CD8-positive, alpha-beta memory T cell (primary cell): Measurements from ENCODE around the gene ELAVL1. TPM values are rescaled to one million over a fixed set of nuclear protein-coding genes. Genes with fewer than 3 reads are reported as not detected.

Source experiments
- CTCF ChIA-PET: fragments of 350-600 bp; sonication (Branson Sonifier 250); formaldehyde crosslinking; loops from one replicate; lab custom pipeline; 2021; ENCODE audit warnings: antibody characterized with exemption; lab: Charles Lee
- POLR2A ChIA-PET: fragments of 350-600 bp; sonication (Branson Sonifier 250); formaldehyde crosslinking; loops from one replicate; lab custom pipeline; 2021; ENCODE audit warnings: antibody characterized with exemption; lab: Charles Lee
- DNase-seq, 5 donors: peaks; one replicate each; pipeline versions ENCODE4 v3.0.0 to v3.0.0-alpha.2; 2020 to 2022; ENCODE audit warnings: mixed read lengths in 1 of 5
- H3K27ac ChIP-seq: one replicate; pipeline ENCODE4 v1.7.0; 2013; ENCODE audit warnings: low read depth, mild to moderate bottlenecking, low read length, moderate library complexity
- H3K27me3 ChIP-seq: 2 replicates; pipeline ENCODE4 v1.7.0; 2013; ENCODE audit warnings: low read length, mild to moderate bottlenecking; ENCODE audit not compliant: insufficient read depth, poor library complexity, severe bottlenecking
- H3K36me3 ChIP-seq: 2 replicates; pipeline ENCODE4 v1.7.0; 2013; ENCODE audit warnings: mild to moderate bottlenecking, low read length, moderate library complexity; ENCODE audit not compliant: insufficient read depth
- H3K4me1 ChIP-seq: 2 replicates; pipeline ENCODE4 v1.7.0; 2013; ENCODE audit warnings: mild to moderate bottlenecking, low read length, moderate library complexity; ENCODE audit not compliant: insufficient read depth
- H3K4me3 ChIP-seq: 2 replicates; pipeline ENCODE4 v1.7.0; 2013; ENCODE audit warnings: mild to moderate bottlenecking, low read length
- H3K9me3 ChIP-seq: 2 replicates; pipeline ENCODE4 v1.7.0; 2013; ENCODE audit warnings: mild to moderate bottlenecking, low read length
- H3K27ac Mint-ChIP-seq, 8 donors: one replicate each; pipeline ENCODE4 v1.8.0; 2020 to 2021; ENCODE audit warnings: mixed read lengths in 8 of 8, mild to moderate bottlenecking in 6 of 8, inconsistent platforms in 3 of 8, moderate library complexity in 3 of 8
- H3K27me3 Mint-ChIP-seq, 2 donors: one replicate each; pipeline ENCODE4 v1.8.0; 2020 to 2021; ENCODE audit warnings: mixed read lengths in 2 of 2, mild to moderate bottlenecking in 1 of 2, moderate library complexity in 1 of 2
- H3K36me3 Mint-ChIP-seq, 3 donors: one replicate each; pipeline ENCODE4 v1.8.0; 2020 to 2021; ENCODE audit warnings: mixed read lengths in 3 of 3, inconsistent platforms in 1 of 3, mild to moderate bottlenecking in 1 of 3
- H3K4me1 Mint-ChIP-seq, 3 donors: one replicate each; pipeline ENCODE4 v1.8.0; 2020 to 2021; ENCODE audit warnings: mixed read lengths in 3 of 3, inconsistent platforms in 1 of 3, mild to moderate bottlenecking in 1 of 3
- H3K4me3 Mint-ChIP-seq, 7 donors: one replicate each; pipeline ENCODE4 v1.8.0; 2020 to 2021; ENCODE audit warnings: mixed read lengths in 7 of 7, mild to moderate bottlenecking in 6 of 7, moderate library complexity in 4 of 7, inconsistent platforms in 2 of 7
- H3K9me3 Mint-ChIP-seq, 5 donors: one replicate each; pipeline ENCODE4 v1.8.0; 2020 to 2022; ENCODE audit warnings: mixed read lengths in 5 of 5, mild to moderate bottlenecking in 3 of 5, moderate library complexity in 2 of 5, inconsistent platforms in 1 of 5
- polyA plus RNA-seq: library from polyadenylated mRNA; unstranded; fragments of 300-500 nt; fragmentation: Illumina TruSeq; gene quantifications from one replicate; pipeline ENCODE4 v1.2.3, GENCODE V29; 2021
- total RNA-seq, 2 experiments: library from RNA; stranded (reverse); gene quantifications; one replicate each; pipeline ENCODE4 v1.2.3, GENCODE V29; 2021

Gene ELAVL1
- total and polyA plus RNA-seq, 3 experiments from 2014 or later, result 63.3 to 164 (median 156) TPM

DNA sequence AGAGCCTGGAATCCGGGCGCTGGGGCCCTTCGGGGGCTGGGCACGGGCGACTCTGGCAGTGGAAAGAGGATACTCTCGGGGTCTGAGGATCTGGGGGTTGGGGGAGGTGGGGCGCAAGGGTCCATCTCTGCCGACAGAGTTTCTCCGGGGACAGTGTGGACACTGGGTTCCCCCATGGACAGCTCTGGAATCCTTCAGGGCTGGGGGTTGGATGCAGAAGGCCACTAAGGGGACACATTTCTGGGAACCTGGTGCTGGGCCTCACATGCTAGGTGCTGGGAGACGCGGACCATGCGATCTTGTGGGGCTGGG is 88.5 kb downstream of the ELAVL1 start:
- peak overlapping the region; percentile 77 to 91 (median 81) for H3K4me3 Mint-ChIP-seq
- H3K27me3 Mint-ChIP-seq, result peaks cover 29% of the 10 kb centered on the region in 2 donors
- H3K27ac ChIP-seq, result no peak overlapping the region
- H3K27me3 ChIP-seq, result peaks cover 18% of the 10 kb centered on the region
- no peaks in the 10 kb centered on the region for H3K36me3 ChIP-seq
- H3K9me3 Mint-ChIP-seq, result no peaks in the 10 kb centered on the region
- peaks cover 3 to 14% (median 5%) of the 10 kb centered on the region in 3 donors for H3K36me3 Mint-ChIP-seq
- POLR2A ChIA-PET, result interaction anchor here (1.5 to 3.0 kb wide), 2 partner anchors 13 to 89 kb away, joined by 5 to 11 read pairs; partner anchors contain the start of genes ELAVL1 and MAP2K7
- H3K4me1 Mint-ChIP-seq, result peaks cover 26 to 49% (median 27%) of the 10 kb centered on the region in 3 donors
- H3K9me3 ChIP-seq, result no peaks in the 10 kb centered on the region
- CTCF ChIA-PET, result interaction anchor here (1.6 to 8.3 kb wide), 4 partner anchors 9 to 236 kb away, joined by 3 to 41 read pairs (median 22); partner anchors contain the start of genes TIMM44 and TRAPPC5
- peak overlapping the region; percentile 22 for H3K4me3 ChIP-seq
- H3K4me1 ChIP-seq, result peaks cover 35% of the 10 kb centered on the region
- no peak for DNase-seq
- peak overlapping the region in 6 of 8 donors; percentile 36 to 81 (median 70) for H3K27ac Mint-ChIP-seq

GRCh38 chr19:7916103-7916954 is 89.1 kb downstream of the ELAVL1 start:
- DNase-seq, result peak; percentile 46 to 73 (median 58)
- Histone ChIP-seq H3K36me3 (no peaks in the 10 kb centered on the region), H3K9me3 (no peaks in the 10 kb centered on the region), H3K4me1 (peaks cover 29% of the 10 kb centered on the region), H3K27me3 (peaks cover 18% of the 10 kb centered on the region), H3K4me3 (no peak overlapping the region), H3K27ac (no peak overlapping the region)
- H3K27ac Mint-ChIP-seq, result peak overlapping the region in 3 of 8 donors; percentile 27 to 71 (median 47)
- H3K36me3 Mint-ChIP-seq, result peaks cover 3 to 17% (median 8%) of the 10 kb centered on the region in 3 donors
- peaks cover 24 to 44% (median 26%) of the 10 kb centered on the region in 3 donors for H3K4me1 Mint-ChIP-seq
- no peaks in the 10 kb centered on the region for H3K9me3 Mint-ChIP-seq
- POLR2A ChIA-PET, result interaction anchor here (0.9 to 3.0 kb wide), 2 partner anchors 13 to 53 kb away, joined by 3 to 11 read pairs; partner anchors contain the start of gene MAP2K7
- H3K27me3 Mint-ChIP-seq, result peaks cover 29% of the 10 kb centered on the region in 2 donors
- CTCF ChIA-PET, result interaction anchor here (1.2 to 8.3 kb wide), 4 partner anchors 12 to 236 kb away, joined by 3 to 41 read pairs (median 20); partner anchors contain the start of genes MAP2K7, TIMM44 and TRAPPC5
- peak overlapping the region; percentile 37 to 91 (median 81) for H3K4me3 Mint-ChIP-seq

DNA sequence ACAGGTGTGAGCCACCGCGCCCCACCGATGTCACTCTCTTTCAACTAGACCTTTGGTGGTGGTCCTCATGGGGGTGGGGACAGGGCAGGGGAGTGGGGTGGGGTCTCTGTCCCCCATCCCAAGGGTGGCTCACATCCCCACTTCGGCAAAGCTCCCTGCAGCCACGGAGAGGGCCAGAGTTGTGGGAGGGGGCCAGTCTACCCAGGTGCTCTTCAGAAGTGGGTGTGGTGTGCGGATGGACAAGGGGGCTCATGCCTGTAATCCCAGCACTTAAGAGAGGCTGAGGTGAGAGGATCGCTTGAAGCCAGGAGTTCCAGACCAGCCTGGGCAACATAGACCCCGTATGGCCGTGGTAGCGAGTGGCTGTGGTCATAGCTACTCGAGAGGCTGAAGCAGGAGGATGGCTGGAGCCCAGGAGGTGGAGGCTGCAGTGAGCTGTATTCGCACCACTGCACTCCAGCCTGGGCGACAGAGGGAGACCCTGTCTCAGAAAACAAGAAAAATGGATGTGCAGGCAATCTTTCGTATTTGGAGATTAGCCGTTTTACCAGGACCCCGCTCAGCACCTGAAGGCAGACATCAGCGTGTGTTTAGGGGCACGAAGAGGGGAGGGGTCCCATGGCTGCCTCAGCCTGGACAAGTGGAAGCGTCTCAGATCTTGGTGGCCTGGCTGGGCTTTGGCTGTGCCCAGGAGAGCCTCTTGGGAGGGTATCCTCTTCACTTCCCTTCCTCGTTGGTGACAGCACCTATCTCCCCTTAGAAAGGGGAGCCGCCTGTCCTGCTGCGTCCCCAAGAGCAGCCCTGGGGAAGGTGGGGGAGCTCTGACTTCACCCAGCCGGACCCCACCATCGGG is 90.0 kb downstream of the ELAVL1 start:
- peaks cover 18% of the 10 kb centered on the region for H3K27me3 ChIP-seq
- CTCF ChIA-PET, result interaction anchor here (1.2 to 8.3 kb wide), 2 partner anchors 11 to 46 kb away, joined by 3 to 37 read pairs; partner anchors contain the start of gene MAP2K7
- H3K9me3 Mint-ChIP-seq, result no peaks in the 10 kb centered on the region

DNA sequence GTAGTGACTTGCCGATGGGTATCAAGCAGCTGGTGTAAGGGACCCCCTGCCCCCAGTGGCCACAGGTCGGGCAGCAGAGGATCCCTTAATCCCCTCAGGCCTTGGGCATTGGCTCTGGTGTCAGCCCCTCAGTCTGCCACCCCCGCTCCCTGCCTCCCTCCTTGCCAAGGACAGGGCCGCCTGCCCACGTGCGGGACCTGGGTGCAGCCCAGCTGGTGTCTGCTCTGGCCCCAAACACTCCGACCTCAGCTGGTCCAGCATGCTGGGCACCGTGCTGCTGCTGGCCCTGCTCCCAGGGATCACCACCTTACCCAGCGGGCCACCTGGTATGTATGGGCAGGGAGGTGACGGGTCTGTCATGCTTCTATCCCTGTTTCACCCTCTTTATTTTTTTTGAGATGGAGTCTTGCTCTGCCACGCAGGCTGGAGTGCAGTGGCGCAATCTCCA is 90.8 kb downstream of the ELAVL1 start, which contains the start of gene TGFBR3L:
Gene TGFBR3L (plus strand): TSS at position 233 of the 448 bp plus-strand sequence.
- H3K36me3 ChIP-seq, result peaks cover 8% of the 10 kb centered on the region
- CTCF ChIA-PET, result interaction anchor here (1.2 kb wide), 1 partner anchor 11 kb away, joined by 3 read pairs; the partner anchor contains the start of gene MAP2K7
- no peak for DNase-seq
- POLR2A ChIA-PET, result no interaction called here
- Mint-ChIP-seq H3K36me3 (peaks cover 3 to 31% (median 10%) of the 10 kb centered on the region in 3 donors), H3K4me1 (peaks cover 12 to 31% (median 16%) of the 10 kb centered on the region in 3 donors), H3K27ac (peak within 1 kb of the TSS in 6 of 8 donors; percentile 36 to 77 (median 63)), H3K4me3 (peak within 1 kb of the TSS; percentile 59 to 78 (median 66)), H3K9me3 (no peaks in the 10 kb centered on the region), H3K27me3 (peaks cover 22 to 26% of the 10 kb centered on the region in 2 donors)
- no peak within 1 kb of the TSS for H3K4me3 ChIP-seq
- no peaks in the 10 kb centered on the region for H3K9me3 ChIP-seq
- peaks cover 18% of the 10 kb centered on the region for H3K27me3 ChIP-seq
- H3K27ac ChIP-seq, result no peak within 1 kb of the TSS
- H3K4me1 ChIP-seq, result peaks cover 21% of the 10 kb centered on the region

More for the DNA sequence above, 90.0 kb downstream of the ELAVL1 start:
- H3K4me1 Mint-ChIP-seq, result peaks cover 17 to 37% (median 21%) of the 10 kb centered on the region in 3 donors
- H3K27me3 Mint-ChIP-seq, result peaks cover 28 to 29% of the 10 kb centered on the region in 2 donors
- H3K27ac ChIP-seq, result no peak overlapping the region
- peaks cover 3 to 23% (median 10%) of the 10 kb centered on the region in 3 donors for H3K36me3 Mint-ChIP-seq
- H3K27ac Mint-ChIP-seq, result peak overlapping the region in 6 of 8 donors; percentile 36 to 77 (median 63)
- H3K9me3 ChIP-seq, result no peaks in the 10 kb centered on the region
- peaks cover 25% of the 10 kb centered on the region for H3K4me1 ChIP-seq
- no peak for DNase-seq
- POLR2A ChIA-PET, result interaction anchor here (0.9 to 3.0 kb wide), 2 partner anchors 12 to 53 kb away, joined by 3 to 11 read pairs; partner anchors contain the start of gene MAP2K7
- H3K4me3 ChIP-seq, result no peak overlapping the region
- H3K4me3 Mint-ChIP-seq, result peak overlapping the region; percentile 59 to 73 (median 66)
- peaks cover 4% of the 10 kb centered on the region for H3K36me3 ChIP-seq

- peaks cover 10 to 27% (median 13%) of the 10 kb centered on the region in 3 donors for H3K4me1 Mint-ChIP-seq
- Histone ChIP-seq H3K27me3 (peaks cover 18% of the 10 kb centered on the region), H3K9me3 (no peaks in the 10 kb centered on the region), H3K27ac (no peak overlapping the region), H3K36me3 (peaks cover 8% of the 10 kb centered on the region), H3K4me3 (no peak overlapping the region), H3K4me1 (peaks cover 17% of the 10 kb centered on the region)
- CTCF ChIA-PET, result no interaction called here
- no peak overlapping the region for H3K27ac Mint-ChIP-seq
- peaks cover 3 to 31% (median 10%) of the 10 kb centered on the region in 3 donors for H3K36me3 Mint-ChIP-seq
- no peaks in the 10 kb centered on the region for H3K9me3 Mint-ChIP-seq
- POLR2A ChIA-PET, result no interaction called here
- H3K27me3 Mint-ChIP-seq, result peaks cover 21 to 24% of the 10 kb centered on the region in 2 donors
- no peak overlapping the region for H3K4me3 Mint-ChIP-seq
- no peak for DNase-seq
Measured at GRCh38 chr19:7914099-7914498, 91.3 kb downstream of the ELAVL1 start.

- H3K27ac ChIP-seq, result no peak overlapping the region
- peaks cover 15% of the 10 kb centered on the region for H3K27me3 ChIP-seq
- H3K36me3 Mint-ChIP-seq, result peaks cover 3 to 31% (median 10%) of the 10 kb centered on the region in 3 donors
- no peak overlapping the region for H3K4me3 ChIP-seq
- no peaks in the 10 kb centered on the region for H3K9me3 Mint-ChIP-seq
- CTCF ChIA-PET, result no interaction called here
- H3K4me3 Mint-ChIP-seq, result peak overlapping the region in 1 of 7 donors; percentile 78
- POLR2A ChIA-PET, result no interaction called here
- no peak for DNase-seq
- peaks cover 21 to 24% of the 10 kb centered on the region in 2 donors for H3K27me3 Mint-ChIP-seq
- peaks cover 8% of the 10 kb centered on the region for H3K36me3 ChIP-seq
- H3K27ac Mint-ChIP-seq, result no peak overlapping the region
- peaks cover 17% of the 10 kb centered on the region for H3K4me1 ChIP-seq
- no peaks in the 10 kb centered on the region for H3K9me3 ChIP-seq
- H3K4me1 Mint-ChIP-seq, result peaks cover 10 to 27% (median 13%) of the 10 kb centered on the region in 3 donors
Measured at GRCh38 chr19:7913652-7914051, 91.8 kb downstream of the ELAVL1 start.
